SIG-M5 (cell line): ENCODE measurements around the gene ZFAND2B.

Experiments used
- DNase-seq: peaks from one replicate; lab custom pipeline; 2025; lab: John Stamatoyannopoulos, UW

The ZFAND2B gene

DNA sequence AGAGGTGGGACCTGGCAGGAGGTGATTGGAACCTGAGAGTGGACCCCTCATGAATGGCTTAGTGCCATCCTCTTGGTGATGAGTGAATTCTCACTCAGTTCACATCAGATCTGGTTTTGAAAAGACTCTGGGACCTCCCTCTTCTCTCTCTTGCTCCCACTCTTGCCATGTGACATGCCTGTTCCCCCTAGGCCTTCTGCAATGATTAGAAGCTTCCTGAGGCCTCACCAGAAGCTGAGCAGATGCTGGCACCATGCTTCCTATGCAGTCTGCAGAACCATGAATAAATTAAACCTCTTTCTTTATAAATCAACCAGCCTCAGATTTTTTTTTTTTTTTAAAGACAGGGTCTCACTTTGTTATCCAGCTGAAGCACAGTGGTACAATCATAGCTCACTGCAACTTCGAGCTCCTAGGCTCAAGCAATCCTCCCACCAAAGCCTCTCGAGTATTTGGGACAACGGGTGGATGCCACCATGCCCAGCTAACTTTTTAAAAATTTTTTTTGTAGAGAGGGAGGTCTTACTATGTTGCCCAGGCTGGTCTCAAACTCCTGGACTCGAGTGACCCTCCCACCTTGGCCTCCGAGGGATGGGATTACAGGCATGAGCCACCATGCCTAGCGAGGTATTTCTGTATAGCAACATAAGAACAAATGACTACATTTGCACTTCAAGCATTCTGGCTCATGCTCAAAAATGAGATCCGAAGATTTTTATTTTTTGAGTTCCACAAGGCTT is 2.0 kb upstream of the ZFAND2B start:
- no peak for DNase-seq

DNA sequence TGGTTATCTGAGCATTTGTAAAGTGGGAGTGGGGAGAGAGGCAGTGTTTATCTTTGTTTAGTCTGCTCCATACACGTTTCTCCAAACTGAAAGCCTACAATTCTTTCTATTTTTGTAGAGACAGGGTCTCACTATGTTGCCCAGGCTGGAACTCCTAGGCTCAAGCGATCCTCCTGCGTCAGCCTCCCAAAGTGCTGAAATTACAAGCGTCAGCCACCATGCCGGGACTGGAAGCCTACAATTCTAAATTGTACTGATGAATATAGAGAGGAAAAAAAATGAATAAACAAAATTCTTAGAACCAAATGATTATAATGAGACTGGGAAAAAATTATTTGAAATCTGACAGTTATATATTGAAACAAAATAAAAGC is 1.4 kb upstream of the ZFAND2B start:
- DNase-seq: no peak

DNA sequence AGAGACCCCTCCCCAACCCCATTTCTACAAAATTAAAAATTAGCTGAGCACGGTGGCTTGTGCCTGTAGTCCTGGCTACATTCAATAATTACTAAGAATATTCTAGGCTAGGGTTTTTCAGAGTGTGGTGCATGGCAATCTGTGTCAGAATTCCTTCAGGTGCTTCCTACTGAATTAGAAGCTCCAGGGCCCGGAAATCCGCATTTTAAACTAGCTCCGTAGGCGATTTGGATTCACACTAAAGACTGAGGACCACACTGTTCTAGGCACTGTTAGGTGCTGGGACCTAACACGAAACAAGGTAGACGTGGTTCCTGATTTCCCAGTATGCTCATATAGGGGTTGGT is 628 bp upstream of the ZFAND2B start:
- DNase-seq: no peak

DNA sequence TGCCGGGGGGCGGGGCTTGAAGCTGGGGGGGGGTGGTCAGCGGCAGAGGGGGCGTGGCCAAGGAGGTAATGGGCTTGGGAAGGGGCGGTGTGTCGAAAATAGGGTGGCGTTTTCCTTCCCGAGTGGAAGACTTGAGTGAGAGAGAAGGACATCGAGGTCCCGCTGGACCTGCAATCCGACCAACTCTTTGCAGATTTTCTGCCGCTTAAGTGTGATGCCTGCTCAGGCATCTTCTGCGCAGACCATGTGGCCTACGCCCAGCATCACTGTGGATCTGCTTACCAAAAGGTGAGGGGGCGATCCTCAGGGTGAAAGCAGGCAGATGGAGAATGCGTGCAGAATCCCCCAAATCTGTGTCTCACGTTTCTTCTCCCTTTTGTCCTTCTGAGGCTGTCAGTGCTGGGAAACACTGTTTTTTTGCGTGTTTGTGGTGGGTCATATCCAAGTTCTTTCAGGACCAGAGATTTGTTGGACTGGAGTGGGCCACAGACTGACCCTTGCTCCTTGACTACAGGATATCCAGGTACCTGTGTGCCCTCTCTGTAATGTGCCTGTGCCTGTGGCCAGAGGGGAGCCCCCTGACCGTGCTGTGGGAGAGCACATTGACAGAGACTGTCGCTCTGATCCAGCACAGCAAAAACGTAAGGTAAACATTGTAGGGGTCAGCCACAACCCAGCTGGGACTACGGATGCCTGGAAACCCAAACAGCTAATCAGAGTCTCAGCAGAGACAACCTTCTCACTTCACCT is 727 bp downstream of the ZFAND2B start:
- DNase-seq: no peak

DNA sequence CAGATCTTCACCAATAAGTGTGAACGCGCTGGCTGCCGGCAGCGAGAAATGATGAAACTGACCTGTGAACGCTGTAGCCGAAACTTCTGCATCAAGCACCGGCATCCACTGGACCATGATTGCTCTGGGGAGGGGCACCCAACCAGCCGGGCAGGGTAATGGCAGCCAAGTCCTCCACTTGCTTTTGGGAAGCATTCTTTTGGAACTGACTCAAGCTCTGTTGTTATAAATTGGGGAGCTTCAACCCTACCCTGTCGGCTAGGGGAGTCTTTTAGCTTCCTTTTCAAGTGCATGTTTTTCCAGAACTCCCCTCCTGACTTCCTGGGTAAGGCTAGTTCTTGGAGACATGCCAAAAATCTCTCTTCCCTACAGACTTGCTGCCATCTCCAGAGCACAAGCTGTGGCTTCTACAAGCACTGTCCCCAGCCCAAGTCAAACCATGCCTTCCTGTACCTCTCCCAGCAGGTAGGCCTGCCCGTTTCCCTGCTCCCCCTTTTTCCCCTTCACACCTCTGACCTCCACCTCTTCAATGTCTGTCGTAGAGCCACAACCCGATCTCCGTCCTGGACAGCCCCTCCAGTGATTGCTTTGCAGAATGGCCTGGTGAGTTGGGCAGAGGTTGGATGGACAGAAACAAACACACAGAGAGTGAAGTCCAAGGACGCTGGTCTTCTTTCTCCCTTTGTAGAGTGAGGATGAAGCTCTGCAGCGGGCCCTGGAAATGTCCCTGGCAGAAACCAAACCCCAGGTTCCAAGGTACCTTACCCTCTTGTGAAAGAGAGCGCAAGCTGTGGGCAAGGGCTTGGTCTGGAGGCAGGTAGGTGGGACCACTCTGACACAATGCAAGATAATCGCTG is 1.5 kb downstream of the ZFAND2B start:
- DNase-seq: no peak

DNA sequence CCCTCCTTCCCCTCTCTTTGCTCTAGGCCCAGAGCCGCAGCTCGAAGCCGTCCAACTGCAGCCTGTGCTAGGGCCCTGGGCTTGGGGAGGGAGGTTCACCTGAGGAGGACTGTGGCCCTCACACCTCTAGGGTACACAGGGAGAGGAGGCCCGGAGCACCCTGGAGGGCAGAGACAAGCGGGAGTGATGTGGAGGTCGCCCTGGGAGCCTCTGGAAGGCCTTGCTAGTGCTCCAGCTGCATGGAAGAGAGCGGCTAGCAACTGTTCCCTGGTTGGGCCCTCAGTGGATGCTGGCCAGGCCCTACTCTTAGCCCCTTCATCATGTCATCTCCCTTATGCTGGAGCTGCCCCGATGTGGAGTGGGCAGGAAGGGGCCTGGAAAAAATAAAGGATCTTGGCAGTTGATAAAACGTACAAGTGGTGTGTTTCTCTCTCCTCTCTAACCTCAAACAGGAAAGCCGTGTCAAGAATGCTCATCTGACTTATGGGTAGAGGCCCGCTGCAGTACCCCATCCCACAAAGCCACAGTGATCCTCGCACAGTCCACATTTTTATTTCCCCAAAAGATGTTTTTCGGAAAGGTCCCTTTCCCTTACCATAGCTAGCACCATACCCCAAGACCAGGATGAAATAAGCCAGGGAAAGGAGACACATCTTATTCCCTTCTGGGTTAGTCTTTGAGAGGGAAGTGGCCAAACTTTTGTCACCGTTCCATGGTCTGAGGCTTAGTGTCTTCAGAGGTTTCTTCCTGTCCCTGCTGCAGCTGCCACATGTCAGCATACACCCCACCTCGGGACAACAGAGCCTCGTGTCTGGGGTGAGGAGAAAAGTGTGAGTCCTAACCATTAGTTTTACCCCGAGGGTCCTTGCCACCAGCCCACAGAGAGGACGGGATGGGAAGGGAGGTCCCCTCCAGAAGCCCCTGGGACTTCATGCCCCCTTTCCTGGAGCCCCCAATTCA is 2.9 kb downstream of the ZFAND2B start:
- no peak for DNase-seq

DNA sequence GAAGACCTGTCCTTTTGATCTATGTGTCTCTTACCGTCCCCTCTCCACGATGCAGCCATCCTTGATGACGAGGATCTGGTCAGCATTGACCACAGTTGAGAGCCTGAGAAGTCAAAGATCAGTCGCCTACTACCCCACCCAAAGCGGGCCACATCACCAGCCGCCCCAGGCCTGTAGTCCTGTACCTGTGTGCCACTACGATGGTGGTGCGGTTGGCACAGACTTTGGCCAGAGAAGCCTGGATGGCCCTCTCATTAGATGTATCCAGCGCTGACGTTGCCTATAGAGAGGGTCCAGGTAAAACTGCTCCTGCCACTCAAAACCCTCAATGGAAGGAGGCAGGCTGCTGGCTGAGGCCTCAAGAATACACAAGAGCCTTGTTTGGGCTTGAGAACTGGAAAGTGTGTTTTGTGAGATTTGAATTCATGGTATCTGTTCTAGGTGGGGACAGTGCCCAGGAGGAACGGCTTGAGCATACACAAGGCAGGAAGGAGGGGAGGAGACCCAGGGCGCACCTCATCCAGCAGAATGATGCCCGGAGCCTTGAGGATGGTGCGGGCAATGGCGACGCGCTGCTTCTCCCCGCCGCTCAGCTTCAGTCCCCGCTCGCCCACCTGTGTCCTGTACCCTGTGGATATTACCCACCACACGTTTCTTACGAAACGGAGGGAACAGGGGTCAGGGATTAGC is 3.8 kb downstream of the ZFAND2B start:
- DNase-seq: no peak

DNA sequence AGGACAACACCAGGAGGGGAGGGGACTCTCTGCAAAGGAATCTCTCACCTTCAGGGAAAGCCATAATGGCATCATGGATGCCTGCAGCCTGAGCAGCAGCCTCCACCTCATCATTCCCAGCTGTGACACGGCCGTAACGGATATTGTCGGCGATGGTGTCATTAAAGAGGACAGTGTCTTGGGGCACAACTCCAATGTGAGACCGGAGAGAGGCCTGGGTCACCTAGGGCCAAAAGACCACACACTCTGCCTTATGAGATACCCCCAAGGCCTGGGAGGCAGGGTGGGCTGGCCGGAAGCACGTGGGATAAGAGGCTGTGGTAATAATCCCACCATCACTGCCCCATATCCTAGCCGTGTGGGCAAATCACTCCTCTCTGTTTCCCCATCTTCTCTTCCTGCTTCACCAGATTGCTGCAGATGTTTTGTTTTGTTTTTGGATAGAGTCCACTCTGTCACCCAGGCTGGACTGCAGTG is 4.3 kb downstream of the ZFAND2B start:
- DNase-seq: no peak

DNA sequence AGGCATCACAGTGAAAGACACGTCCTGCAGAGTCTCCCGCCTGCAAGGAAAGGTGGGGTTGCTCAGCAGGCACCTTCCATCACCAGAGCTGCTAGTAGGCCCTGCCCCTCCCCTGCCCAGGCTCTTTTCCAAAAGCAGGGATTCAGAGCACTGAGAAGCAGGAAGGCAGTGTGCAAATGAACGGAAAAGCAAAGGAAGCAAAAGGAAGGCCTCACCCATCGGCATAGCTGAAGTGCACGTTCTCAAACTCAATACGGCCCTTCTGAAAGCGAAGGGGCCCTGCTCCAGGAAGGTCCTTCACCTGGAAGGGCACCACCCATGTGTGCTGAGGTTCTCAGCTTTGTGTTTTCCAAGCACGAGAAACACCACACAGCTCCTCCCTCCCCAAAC is 6.4 kb downstream of the ZFAND2B start:
- DNase-seq: no peak

DNA sequence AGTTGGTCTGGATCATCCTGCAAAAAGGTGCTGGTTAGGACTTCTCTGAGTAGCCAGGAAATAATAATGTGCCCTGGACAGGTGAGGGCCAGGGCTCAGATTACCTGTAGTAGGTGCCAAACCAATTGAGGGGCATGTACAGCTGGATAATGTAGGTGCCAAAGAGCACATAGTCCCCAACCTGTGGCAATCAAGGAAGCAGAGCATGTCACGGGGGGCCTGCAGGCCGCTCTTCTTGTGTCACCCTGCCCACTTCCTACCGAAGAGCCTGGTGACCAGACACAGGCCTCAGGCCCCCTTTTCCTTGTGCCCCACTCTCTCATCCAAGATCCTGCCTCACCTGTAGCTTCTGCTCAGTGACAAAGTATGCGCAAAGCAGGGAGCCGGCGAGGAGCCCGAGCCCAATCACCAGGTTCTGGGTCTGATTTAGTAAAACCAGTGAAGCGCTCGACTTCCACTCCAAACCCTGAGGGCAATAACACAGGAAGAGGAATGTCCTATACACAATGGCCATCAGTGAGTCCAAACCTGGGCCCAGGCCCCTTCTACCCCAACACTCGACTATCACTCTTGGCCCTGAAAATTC is 7.0 kb downstream of the ZFAND2B start:
- DNase-seq: no peak

DNA sequence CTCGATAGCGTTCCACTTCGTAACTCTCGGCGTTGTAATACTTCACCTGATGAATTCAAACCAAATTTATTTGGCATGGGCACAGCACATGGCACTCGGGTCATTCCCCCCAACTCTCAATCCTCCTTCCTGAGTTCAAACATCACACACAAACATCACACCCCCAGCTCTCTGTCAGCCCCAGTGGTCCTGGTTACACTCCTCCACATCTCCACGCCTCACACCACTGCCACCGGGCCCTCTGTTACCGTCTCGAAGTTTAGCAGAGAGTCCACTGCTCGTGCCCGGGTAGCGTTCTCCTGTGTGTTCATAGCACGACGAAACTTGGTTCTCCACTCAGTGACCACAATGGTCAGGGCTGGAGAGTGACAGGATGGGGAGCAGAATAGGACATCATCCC is 7.6 kb downstream of the ZFAND2B start:
- no peak for DNase-seq

DNA sequence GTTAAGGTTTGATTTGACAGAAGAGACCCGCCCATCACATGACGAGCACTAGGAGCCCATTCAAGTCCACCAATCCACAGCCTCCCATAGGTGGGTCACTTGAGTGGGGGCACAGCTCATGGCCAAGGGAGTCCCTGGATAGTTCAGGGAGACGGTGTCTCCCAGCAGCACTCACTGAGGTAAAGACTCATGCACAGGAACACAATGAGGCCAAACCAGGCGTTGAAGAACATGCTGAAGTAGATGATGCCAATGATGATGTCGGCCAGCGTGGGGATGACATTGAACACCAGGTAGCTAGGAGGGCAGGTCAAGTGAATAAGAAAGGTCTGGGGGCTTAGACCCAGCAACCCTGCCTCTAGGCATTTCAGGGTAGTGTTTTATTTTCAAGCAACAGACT is 8.2 kb downstream of the ZFAND2B start:
- no peak for DNase-seq

DNA sequence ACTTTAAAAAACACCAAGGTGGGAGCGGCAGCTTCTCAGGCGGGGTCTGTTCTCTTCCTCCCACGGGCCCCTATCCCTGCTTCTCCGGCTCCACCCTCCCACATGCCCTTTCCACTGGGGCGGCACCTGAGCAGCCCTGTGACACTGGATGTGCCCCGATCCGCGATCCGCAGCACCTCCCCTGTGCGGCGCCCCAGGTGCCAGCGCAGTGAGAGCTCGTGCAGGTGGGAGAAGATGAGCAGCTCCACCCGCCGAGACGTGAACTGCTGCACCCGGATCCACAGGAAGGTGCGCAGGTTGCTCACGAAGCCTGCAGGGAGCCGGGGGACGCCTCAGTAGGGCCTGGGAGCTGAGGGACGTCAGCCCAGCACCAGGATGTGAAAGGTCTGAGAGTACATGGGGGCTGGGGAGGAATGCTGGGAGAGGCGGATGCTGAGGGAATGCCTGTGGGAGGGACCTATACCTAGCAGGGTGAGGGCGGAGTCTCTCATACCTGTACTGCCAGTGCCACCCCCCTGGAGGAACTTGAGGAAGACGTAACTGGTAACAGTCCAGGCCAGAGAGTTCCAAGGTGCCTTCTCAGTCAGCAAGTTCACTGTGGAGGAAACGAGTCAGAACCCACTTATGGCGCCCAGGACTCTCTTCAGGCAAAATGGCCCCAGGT is 9.4 kb downstream of the ZFAND2B start:
- DNase-seq: no peak

DNA sequence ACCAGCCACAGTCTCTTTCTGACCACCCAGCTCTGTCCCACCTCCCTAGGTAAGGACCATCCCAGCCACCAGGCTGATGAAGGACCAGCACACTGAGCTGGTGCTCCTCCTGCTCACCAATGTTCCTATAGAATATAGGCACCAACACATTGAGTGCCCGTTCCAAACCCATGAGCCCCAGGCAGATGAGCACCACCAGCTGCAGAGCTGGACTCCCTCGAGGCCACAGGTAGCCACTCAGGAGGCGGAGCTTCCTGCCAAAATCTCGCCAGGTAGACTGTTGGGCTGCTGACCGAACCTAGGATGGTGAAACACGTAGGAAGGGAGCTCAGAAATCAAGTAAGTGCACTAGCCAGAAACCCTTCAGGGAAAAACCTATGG is 9.9 kb downstream of the ZFAND2B start:
- DNase-seq: no peak

DNA sequence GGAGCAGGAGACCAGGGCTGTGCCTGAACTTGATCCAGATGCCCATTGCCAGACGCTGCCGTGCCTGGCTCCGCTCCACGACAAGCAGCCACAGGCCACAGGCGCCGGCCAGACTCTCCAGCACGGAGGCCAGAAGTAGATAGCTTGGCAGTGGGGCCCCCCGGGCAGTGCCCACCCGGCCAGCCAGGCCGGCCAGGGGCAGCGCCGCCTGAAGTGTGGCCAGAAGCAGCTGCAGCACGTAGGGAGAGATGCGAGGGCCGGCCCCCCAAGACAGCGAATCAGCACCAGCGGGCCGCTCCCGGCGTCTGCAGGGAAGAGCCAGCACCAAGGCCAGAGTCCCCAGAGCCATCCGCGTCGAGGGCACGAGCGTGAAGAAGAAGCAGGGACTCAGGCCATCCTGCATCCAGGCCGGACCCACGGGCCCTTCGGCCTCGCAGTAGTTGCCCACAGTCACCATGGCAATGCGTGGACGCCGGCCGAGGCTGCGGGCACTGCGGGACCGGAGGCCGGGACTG is 11.7 kb downstream of the ZFAND2B start:
- DNase-seq: no peak

DNA sequence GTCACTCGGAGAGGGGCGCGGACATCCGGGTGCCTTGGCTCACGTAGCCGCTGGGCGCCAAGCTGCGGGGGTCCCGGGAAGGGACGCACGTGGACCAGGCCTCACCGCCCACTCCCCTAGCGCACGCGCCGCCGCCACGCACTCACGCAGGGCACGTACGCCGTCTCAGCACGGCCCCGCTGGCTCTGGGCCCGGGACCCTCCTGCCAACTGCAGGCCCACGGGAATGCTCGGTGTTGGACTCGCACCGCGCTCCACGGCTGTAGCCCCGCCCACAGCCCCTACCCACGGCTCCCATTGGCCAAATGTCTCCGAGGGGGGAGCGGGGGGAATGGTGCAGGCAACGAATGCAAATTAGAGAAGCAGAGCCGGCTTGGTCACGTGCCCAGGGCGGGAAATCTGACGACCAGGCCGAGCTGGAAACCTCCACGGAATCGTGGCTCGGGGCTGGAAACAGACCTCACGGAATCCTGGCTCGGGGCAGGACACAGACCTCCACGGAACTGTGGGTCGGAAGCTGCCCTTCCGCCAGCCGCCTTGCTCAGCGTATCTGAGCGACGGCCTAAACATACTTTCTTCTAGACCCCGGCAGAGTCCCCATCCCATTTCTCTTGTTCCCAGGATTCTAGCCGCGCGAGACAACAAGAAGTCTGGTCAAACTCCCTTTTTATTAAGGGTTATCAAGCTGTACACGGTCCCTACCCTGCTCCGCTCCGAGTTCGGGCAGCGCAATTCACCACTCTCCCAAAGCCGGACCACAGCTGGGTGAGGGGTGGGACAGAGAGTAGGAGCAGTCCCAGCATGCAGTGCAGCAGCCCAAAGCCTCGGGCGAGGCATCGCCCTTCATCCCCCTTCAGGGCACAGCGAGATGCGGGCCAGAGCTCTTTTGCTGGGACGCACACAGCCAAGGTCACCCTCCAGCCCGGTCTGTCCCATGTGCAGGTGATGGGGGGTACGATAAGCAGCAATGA is 12.4 kb downstream of the ZFAND2B start, which contains the start of gene ABCB6:
Gene ABCB6, minus strand, starts transcription at position 227 of the 970 bp plus-strand sequence. CDS start 285 bp downstream, outside the sequence.
- no peak for DNase-seq

DNA sequence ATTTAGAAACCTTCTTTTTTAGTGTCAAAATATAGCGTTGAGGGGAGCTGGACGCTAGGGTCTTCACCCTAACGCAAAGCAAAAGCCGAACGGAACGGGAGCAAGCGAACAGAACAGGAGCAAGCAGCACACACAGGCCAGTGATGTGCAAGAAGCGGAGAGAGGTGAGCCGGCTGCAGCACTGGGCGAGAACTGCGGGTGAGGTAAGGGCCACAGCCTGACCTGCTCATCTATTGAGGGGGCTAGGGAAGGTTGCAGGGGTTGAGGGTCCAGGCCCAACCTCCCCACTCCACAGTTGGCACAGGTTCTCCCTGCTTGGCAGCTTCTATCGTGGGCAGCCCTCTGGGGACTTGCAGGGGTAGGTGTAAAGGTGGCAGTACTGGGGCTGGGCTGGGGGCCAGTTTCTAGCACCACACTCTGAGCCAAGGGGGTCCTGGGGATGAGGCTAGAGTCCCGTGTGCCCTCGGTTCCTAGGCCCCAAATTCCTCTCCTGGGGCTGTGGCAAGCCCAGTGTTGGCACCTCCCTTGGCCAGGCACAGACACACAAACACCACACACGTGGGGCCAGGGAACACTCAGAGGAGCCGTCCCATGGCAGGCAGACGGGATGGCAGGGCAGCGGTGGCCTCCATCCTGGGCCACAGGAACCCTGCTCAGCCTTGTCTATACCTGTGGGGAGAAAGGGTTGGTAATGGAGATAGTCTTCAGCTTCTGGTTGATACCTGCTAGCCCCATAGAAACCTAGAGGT is 13.4 kb downstream of the ZFAND2B start:
- no peak for DNase-seq
